GM18511 (cell line): ENCODE data around the gene TJAP1.
"Not testable (repeated sequence)": the region's sequence is repeated elsewhere in the genome, so short reads cannot be mapped to it uniquely, and the experiment has no call there.

Source experiments
- ATAC-seq: cut with Tn5 transposase; IDR thresholded peaks from one replicate; pipeline ENCODE4 v1.9.1; 2021; ENCODE audit warnings: mild to moderate bottlenecking, moderate library complexity; ENCODE audit not compliant: unreplicated experiment

Gene TJAP1

DNA sequence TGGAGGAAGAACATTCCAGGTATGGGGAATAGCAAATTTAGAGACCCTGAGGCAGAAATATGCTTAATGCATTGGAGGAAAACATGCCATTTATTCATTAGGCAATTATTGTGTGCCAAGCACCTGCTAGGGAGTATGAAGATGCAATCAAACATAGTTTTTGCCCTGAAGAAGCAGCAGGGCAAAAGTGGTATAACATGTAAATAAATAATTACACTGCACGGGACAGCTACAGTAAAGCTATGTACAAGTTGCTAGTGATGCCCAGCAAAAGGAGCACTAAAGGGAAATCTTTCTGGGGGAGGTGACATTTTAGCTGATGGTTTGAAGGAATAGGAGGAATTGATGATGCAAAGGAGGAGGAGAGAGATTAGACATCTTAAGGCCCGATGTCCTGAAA, 624 bp upstream of the TJAP1 start:
- no peak for ATAC-seq

DNA sequence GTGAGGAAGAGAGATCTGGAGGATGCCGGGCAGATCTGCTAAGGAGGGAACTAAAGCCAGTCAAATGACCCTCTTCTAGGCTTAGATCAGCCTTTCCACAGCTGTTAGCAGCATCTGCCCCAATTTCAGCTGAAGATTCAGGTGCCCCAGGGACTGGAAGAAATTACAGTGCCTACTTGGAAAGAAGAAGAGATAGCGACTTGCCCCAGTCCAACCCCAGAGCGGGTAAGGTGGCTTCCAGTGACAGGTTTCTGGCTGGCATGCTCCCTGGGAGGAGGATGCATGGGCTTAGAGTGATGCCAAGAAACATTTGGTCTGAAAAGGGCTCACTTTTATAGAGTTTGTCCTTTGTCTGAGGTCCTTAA, 620 bp downstream of the TJAP1 start:
- no peak for ATAC-seq

- no peak for ATAC-seq
Observed at GRCh38 chr6:43481075-43481474, 3.7 kb downstream of the TJAP1 start.

- ATAC-seq: no peak
Observed at GRCh38 chr6:43481591-43482236, 4.3 kb downstream of the TJAP1 start.

GRCh38 chr6:43488667-43489276, 11.4 kb downstream of the TJAP1 start:
- ATAC-seq: no peak

GRCh38 chr6:43489277-43490072, 12.1 kb downstream of the TJAP1 start:
- ATAC-seq: no peak

- ATAC-seq: no peak
Observed at GRCh38 chr6:43490523-43490939, 13.2 kb downstream of the TJAP1 start.

DNA sequence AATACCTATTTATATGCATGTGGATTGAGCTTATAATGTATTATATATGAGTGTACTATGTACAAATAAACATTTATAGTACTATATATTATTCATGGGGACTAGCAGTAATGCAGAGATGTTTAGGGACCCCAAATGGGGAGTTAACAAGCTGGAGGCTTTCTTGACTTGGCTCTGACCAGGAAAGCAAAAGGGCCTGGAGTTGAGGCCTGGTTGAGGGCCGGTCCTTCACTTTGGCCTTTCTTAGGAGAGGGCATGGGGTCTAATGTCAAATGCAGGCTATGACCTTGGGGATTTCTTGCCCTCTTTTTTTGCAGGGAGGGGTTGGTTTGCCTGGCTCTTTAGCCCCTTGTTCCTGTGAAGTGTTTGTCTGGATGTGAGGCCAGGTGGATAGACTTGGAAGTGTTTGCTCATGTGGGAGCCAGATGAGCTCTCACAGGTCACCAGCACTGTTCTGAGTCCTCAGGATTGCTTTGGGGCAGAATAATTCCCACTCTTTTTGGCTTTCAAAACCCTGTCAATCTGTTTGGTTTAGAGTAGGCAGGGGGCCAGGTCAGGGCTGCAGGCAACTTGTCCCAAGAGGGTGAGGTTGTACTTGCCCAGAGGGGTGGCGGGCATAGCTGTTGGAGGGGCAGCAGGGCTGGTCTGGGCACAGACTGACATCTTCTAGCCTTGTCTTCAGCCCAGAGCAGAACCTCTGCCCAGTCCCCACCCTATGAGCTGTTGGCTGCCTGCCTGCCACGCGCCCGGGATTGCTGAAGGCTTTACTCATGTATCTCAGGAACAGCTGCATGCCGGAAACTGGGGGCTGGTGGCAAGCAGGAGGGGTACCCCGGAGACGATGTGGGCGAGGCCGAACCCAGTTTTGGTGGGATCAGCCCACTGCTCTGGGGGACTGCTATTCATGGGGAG, 14.6 kb downstream of the TJAP1 start:
- ATAC-seq: no peak

- no peak for ATAC-seq
Observed at GRCh38 chr6:43492673-43493072, 15.3 kb downstream of the TJAP1 start.

DNA sequence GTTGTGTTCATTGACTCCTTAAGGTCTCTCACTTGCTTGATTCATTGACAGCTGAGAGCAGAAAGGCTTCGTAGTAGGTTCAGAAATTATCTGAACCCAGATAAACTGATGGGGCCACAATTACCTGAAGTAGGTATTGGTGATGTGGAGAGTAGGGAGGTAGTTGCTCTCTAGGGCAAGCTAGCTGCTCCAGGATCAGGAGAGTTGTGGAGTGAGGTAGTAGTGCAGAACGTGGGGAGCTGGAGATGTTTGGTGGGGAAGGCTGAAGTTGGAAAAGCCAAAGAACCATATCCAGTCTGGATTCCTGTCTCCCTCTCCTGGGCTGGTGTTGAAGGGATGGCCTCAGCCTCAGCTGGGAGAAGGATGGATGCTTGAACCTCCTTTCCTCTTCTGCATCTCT, 15.9 kb downstream of the TJAP1 start:
- ATAC-seq: no peak

DNA sequence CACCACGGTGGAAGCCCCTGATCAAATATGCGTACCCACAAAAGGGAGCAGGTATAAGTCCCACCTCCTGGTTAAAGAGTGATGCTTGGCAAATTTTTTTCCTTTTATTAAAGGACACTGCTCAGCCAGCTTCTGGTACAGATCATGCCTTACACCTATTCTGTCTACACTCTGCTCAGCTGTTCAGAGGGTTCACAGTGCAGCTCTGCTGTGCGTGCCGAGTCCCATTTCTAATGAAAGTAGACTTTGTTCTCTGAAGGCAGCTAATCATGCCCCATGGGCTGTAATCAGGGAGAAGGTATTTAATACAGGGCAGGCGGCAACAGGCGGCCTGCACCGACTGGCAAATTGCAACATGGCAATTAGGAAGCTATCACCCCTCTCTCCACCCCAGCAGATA, 16.5 kb downstream of the TJAP1 start:
- no peak for ATAC-seq

DNA sequence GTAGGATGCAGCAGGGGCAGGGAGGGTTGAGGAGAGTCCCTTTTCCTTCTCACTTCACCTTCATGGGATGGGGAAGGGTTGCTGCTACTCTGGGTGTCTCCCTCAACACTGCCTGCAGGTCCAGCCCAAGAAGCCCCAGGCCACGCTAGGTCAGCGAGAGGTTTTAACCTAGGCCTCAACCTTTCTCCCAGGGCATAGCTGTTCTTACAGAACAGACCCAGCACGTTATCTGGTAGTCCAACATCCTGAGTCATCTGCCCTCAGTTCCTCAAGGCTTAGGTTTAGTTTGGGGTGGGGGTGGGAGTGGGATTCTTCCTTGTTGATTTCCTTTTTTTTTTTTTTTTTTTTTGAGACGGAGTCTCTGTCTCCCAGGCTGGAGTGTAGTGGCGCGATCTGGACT, 17.0 kb downstream of the TJAP1 start:
- no peak for ATAC-seq

DNA sequence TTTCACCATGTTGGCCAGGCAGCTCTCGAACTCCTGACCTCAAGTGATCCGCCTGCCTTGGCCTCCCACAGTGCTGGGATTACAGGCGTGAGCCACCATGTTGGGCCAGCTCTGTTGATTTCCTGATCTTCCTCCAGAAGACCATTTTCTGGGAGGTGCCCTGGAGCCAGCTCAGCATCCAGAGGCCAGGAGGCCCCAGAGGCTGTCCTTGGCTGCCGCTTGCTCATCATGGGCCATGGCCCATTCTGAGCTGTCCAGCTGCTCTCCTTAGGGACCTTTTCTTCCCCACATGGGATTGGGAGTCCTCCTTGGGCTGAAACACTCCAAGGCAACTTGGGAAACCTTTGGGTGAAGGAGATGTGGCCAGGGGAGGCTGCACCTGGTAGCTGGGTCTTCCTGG, 17.4 kb downstream of the TJAP1 start:
- ATAC-seq: no peak

DNA sequence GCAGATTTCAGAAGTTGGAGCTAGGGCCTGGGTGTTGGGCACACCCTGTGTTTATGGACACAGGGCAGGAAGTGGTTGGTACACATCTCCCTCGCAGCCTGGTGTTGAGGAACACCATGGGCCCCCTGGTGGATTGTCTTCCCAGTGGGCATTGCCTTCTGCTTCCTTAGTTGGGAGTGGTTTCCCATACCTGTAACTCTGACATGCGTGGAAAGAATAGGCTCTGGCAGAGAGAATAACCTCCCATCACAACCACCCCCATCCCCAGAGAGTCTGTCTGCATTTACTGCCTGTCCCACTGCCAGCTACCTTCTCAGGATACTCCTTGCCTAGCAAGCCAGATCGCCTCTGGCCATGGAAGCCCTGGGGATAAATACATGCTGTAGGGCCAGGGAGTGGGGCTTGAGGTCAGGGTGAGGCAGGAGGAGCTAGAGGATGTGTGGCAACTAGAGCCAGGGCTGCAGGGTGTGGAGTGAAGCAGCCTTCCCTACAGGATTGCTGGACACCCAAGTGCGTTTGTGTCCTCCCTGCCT, 18.1 kb downstream of the TJAP1 start:
- no peak for ATAC-seq

DNA sequence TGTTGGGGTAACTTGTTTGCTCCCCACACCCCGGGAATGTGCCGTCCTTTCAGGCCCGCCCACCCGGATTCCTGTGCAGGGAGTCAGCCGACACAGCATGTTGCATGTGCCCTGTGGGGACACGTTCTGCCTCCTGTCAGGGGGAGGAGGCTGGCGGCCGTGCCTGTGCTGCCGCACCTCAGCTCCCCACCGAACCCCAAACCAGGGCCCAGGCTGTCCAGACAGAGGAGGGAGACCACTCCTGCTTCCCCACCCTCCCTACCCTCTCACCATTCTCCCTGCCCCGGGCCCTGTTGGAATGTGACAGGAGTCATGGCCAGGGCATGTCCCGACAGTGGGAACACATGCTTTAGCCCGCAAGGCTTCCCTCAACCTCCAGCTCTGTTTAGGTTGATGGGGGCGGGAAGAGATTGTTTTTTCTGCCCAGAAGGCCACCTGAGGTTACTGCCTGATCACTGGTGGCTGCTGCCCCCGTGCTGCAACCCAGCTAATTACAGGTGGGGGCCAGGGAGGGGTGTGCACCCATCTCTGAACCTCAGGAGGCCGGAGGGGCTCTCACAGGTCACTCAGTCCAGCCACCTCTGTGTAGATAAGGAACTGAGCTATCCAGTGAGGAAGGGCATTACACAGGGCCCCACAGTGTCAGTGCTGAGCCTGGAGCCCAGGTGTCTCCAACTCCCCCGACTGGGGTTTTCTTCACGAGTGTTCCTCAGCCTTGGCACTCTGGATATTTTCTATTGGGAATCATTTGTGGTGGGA, 19.2 kb downstream of the TJAP1 start:
- ATAC-seq: no peak

GRCh38 chr6:43497129-43497396, 19.7 kb downstream of the TJAP1 start:
- no peak for ATAC-seq

DNA sequence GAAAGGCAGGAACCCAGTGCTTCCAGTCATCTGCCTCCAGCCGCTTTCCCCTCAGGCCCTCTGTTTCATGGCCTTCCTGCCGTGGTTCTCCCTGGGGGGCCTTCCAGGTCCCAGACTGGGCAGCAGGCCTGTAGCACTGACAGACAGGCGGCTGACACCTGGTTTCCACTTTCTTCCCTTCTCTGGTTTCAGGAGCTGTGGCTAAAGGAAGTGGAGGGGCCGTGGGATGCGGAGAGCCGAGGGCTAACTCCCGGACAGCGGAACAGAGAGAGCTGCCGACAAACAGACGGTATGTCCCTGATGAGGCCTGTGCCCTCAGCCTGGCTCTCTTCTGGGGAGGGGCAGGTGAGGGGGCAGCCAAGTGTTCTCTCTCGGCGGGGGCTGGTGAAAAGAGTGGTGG, 20.3 kb downstream of the TJAP1 start:
- no peak for ATAC-seq

DNA sequence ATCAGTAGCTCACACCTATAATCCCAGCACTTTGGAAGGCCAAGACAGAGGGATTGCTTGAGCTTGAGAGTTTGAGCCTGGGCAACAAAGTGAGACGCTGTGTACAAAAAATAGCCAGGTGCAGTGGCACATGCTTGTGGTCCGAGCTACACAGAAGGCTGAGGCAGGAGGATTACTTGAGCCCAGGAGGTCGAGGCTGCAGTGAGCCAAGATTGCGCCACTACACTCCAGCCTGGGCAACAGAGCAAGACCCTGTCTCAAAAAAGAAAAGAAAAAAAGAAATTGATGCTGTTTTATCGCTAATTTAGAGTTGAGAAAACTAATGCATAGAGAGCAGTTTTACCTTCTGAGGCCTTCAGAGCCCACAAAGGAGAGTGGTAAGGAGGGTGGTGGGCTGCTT, 20.9 kb downstream of the TJAP1 start:
- ATAC-seq: not testable (repeated sequence)

GRCh38 chr6:43499028-43499815, 21.9 kb downstream of the TJAP1 start:
- ATAC-seq: no peak

- ATAC-seq: no peak
Observed at GRCh38 chr6:43500921-43501320, 23.6 kb downstream of the TJAP1 start.
